Right lobe of liver (tissue), 4 donors: ENCODE data around the gene MAP3K5.

Experiments used
- CTCF ChIP-seq, 4 donors: fragments of 200-600 bp in 3 of 4; fragments of 450-650 bp in 1 of 4; IDR thresholded peaks; one replicate each; pipeline versions ENCODE4 v1.5.1 to v1.8.0; 2016 to 2022; ENCODE audit warnings: antibody characterized with exemption in 4 of 4, mild to moderate bottlenecking in 2 of 4
- POLR2A ChIP-seq: fragments of 450-650 bp; IDR thresholded peaks from one replicate; pipeline ENCODE4 v1.6.1; 2017; ENCODE audit warnings: antibody characterized with exemption, mild to moderate bottlenecking
- donor health status: DM: no; HTN: no; CAD: no.
- donor health status: DM: no; HTN: no; CAD: no.
- donor health status: DM: no; HTN: yes; CAD: no.

GRCh38 chr6:136826216-136826615 lies 33.9 kb upstream of the MAP3K5 start:
- TF ChIP-seq CTCF (IDR thresholded peaks at IDR 0.05), result no peak
- no peak for TF ChIP-seq POLR2A
